ENCODE measurements around the gene ANO2. TPM values are rescaled to one million over a fixed set of nuclear protein-coding genes. Genes with fewer than 3 reads are reported as not detected.

The ANO2 gene
- total RNA-seq, 3 donors from 2014 or later (not counting 1 experiment from before 2014, with no cell fraction given): not detected

DNA sequence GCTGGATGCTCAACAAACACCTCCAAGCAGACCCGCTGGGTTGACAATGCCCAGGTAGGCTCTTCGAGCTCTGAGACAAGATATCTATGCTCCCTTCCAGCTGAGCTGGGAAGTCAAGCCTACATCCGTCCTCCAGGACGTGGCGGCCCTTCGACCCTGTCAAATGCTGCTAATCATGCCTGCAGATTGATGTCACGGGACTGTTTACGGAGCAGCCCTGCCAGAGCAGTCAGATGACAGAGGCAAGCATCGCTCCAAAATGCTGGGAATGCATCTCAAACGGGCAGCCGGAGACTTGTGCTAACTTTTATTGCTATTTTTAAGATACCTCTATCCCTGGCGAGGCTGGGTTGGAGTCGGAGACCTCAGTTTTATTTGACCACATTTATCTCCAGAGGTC, 373.9 kb downstream of the ANO2 start:
- Histone ChIP-seq H3K27me3 (ENCODE audit: control insufficient read depth, insufficient read depth, low read length) (no peaks in the 10 kb centered on the region), H3K36me3 (ENCODE audit: control insufficient read depth, insufficient read depth, low read length) (no peaks in the 10 kb centered on the region), H3K27ac (ENCODE audit: low read length) (no peak overlapping the region), H3K4me1 (ENCODE audit: control insufficient read depth, insufficient read depth, low read length) (no peaks in the 10 kb centered on the region), H3K9me3 (ENCODE audit: control insufficient read depth, insufficient read depth, low read length) (no peaks in the 10 kb centered on the region), H3K4me3 (ENCODE audit: low read length) (no peak overlapping the region)
- H3K4me1 Mint-ChIP-seq: no peaks in the 10 kb centered on the region
- DNase-seq (no peak), ATAC-seq (no peak)
- intact Hi-C loops (cut with micrococcal nuclease): no loop called here
- no peaks in the 10 kb centered on the region for H3K36me3 Mint-ChIP-seq
- no peaks in the 10 kb centered on the region for H3K9me3 Mint-ChIP-seq
- peaks cover 10 to 24% of the 10 kb centered on the region in 2 donors for H3K27me3 Mint-ChIP-seq (ENCODE audit: low read depth in 2 of 2)
- 82% methylated on average over 13 of the region's 13 CpGs for WGBS (ENCODE audit: insufficient coverage)
- TF ChIP-seq, protein P1, sequence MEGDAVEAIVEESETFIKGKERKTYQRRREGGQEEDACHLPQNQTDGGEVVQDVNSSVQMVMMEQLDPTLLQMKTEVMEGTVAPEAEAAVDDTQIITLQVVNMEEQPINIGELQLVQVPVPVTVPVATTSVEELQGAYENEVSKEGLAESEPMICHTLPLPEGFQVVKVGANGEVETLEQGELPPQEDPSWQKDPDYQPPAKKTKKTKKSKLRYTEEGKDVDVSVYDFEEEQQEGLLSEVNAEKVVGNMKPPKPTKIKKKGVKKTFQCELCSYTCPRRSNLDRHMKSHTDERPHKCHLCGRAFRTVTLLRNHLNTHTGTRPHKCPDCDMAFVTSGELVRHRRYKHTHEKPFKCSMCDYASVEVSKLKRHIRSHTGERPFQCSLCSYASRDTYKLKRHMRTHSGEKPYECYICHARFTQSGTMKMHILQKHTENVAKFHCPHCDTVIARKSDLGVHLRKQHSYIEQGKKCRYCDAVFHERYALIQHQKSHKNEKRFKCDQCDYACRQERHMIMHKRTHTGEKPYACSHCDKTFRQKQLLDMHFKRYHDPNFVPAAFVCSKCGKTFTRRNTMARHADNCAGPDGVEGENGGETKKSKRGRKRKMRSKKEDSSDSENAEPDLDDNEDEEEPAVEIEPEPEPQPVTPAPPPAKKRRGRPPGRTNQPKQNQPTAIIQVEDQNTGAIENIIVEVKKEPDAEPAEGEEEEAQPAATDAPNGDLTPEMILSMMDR (IDR thresholded peaks at IDR 0.05): no peak
- H3K27ac Mint-ChIP-seq: no peak overlapping the region
- H3K4me3 Mint-ChIP-seq: no peak overlapping the region

DNA sequence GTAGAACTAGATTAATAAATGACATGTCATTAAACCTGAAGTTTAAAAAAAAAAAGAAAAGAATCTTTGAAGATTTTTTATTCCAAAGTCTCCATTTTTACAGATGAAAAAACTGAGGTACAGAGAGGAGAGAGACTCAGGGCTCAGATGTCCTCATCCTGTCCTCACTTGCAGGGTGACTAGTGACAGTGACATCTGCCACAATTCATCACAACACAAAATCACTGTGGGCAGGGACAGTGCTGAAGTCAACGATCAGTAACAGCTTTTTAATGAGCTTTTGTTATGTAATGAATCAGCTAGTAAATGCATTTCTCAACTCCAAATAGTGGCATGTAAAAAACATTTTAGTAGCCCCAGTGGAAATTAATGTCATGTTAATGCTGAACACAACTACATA, 374.6 kb downstream of the ANO2 start:
- H3K4me3 Mint-ChIP-seq: no peak overlapping the region

DNA sequence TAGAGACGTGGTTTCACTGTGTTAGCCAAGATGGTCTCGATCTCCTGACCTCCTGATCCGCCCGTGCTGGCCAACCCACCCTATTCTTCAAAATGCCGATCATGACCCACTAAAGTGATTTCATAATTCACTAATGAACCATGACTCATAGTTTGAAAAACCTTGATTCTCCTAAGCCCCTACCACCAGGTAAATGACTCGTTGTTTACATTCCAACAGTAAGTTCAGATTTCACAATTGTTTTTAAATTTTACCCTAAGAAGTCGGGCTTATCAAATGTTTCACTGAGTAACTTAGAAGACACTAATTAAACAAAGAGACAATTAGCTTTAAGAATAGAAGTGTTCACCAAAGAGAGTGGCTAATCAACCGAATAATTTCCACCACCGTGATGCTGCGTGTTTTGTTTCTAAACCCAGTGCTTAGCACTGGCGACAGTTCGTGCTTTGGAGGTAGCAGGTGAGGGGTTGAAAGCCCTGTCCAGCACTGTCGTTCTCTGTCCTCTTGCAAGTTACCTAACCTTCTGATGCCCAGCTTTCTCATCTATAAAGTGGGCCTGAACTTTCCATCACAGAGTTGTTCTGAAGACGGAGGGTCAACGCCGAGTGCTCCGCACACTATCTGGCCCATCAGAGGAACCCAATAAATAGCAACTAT, 376.6 kb downstream of the ANO2 start:
- Mint-ChIP-seq H3K4me3 (no peak overlapping the region), H3K27ac (no peak overlapping the region), H3K36me3 (no peaks in the 10 kb centered on the region), H3K4me1 (no peaks in the 10 kb centered on the region), H3K9me3 (no peaks in the 10 kb centered on the region), H3K27me3 (ENCODE audit: low read depth in 2 of 2) (peaks cover 10 to 26% of the 10 kb centered on the region in 2 donors)
- Histone ChIP-seq H3K27me3 (ENCODE audit: control insufficient read depth, insufficient read depth, low read length) (no peaks in the 10 kb centered on the region), H3K4me3 (ENCODE audit: low read length) (no peak overlapping the region), H3K4me1 (ENCODE audit: control insufficient read depth, insufficient read depth, low read length) (no peaks in the 10 kb centered on the region), H3K27ac (ENCODE audit: low read length) (no peak overlapping the region), H3K9me3 (ENCODE audit: control insufficient read depth, insufficient read depth, low read length) (no peaks in the 10 kb centered on the region), H3K36me3 (ENCODE audit: control insufficient read depth, insufficient read depth, low read length) (no peaks in the 10 kb centered on the region)
- TF ChIP-seq, protein P1 (IDR thresholded peaks at IDR 0.05): no peak
- DNase-seq (no peak), ATAC-seq (no peak)
- 89% methylated on average over 17 of the region's 17 CpGs for WGBS (ENCODE audit: insufficient coverage)
- intact Hi-C loops (cut with micrococcal nuclease): no loop called here

More for the DNA sequence above, 374.6 kb downstream of the ANO2 start:
- H3K36me3 Mint-ChIP-seq: no peaks in the 10 kb centered on the region
- intact Hi-C loops (cut with micrococcal nuclease): no loop called here
- no peaks in the 10 kb centered on the region for H3K4me1 Mint-ChIP-seq
- H3K9me3 ChIP-seq (ENCODE audit: control insufficient read depth, insufficient read depth, low read length): no peaks in the 10 kb centered on the region
- H3K4me3 ChIP-seq (ENCODE audit: low read length): no peak overlapping the region
- no peak for ATAC-seq
- TF ChIP-seq, protein P1 (IDR thresholded peaks at IDR 0.05): no peak
- no peaks in the 10 kb centered on the region for H3K36me3 ChIP-seq (ENCODE audit: control insufficient read depth, insufficient read depth, low read length)
- H3K27ac ChIP-seq (ENCODE audit: low read length): no peak overlapping the region
- no CpG with 5 or more reads among the region's 1 CpG for WGBS (ENCODE audit: insufficient coverage)
- peaks cover 10 to 26% of the 10 kb centered on the region in 2 donors for H3K27me3 Mint-ChIP-seq (ENCODE audit: low read depth in 2 of 2)
- no peak for DNase-seq
- no peaks in the 10 kb centered on the region for H3K9me3 Mint-ChIP-seq
- H3K27ac Mint-ChIP-seq: no peak overlapping the region
- no peaks in the 10 kb centered on the region for H3K27me3 ChIP-seq (ENCODE audit: control insufficient read depth, insufficient read depth, low read length)
- H3K4me1 ChIP-seq (ENCODE audit: control insufficient read depth, insufficient read depth, low read length): no peaks in the 10 kb centered on the region
